IgD-negative memory B cell (primary cell): ENCODE results near the gene LRRC56. TPM values are rescaled to one million over a fixed set of nuclear protein-coding genes. Genes with fewer than 3 reads are reported as not detected.

Experiments
- H3K27ac Mint-ChIP-seq, 3 donors: one replicate each; pipeline ENCODE4 v1.8.0; 2020 to 2022; ENCODE audit warnings: mild to moderate bottlenecking in 3 of 3, mixed read lengths in 3 of 3, moderate library complexity in 1 of 3
- H3K27me3 Mint-ChIP-seq: one replicate; pipeline ENCODE4 v1.8.0; 2021; ENCODE audit warnings: mixed read lengths
- H3K36me3 Mint-ChIP-seq: one replicate; pipeline ENCODE4 v1.8.0; 2020; ENCODE audit warnings: mild to moderate bottlenecking, mixed read lengths
- H3K4me1 Mint-ChIP-seq, 3 donors: one replicate each; pipeline ENCODE4 v1.8.0; 2020 to 2022; ENCODE audit warnings: mixed read lengths in 3 of 3, mild to moderate bottlenecking in 1 of 3
- H3K4me3 Mint-ChIP-seq, 4 donors: one replicate each; pipeline ENCODE4 v1.8.0; 2020 to 2022; ENCODE audit warnings: mild to moderate bottlenecking in 4 of 4, mixed read lengths in 4 of 4, moderate library complexity in 3 of 4
- H3K9me3 Mint-ChIP-seq, 3 donors: one replicate each; pipeline ENCODE4 v1.8.0; 2020 to 2021; ENCODE audit warnings: mixed read lengths in 3 of 3, mild to moderate bottlenecking in 1 of 3
- polyA plus RNA-seq: library from polyadenylated mRNA; unstranded; fragments of 300-500 nt; fragmentation: Illumina TruSeq; gene quantifications from one replicate; pipeline ENCODE4 v1.2.3, GENCODE V29; 2021

The LRRC56 gene, protein sequence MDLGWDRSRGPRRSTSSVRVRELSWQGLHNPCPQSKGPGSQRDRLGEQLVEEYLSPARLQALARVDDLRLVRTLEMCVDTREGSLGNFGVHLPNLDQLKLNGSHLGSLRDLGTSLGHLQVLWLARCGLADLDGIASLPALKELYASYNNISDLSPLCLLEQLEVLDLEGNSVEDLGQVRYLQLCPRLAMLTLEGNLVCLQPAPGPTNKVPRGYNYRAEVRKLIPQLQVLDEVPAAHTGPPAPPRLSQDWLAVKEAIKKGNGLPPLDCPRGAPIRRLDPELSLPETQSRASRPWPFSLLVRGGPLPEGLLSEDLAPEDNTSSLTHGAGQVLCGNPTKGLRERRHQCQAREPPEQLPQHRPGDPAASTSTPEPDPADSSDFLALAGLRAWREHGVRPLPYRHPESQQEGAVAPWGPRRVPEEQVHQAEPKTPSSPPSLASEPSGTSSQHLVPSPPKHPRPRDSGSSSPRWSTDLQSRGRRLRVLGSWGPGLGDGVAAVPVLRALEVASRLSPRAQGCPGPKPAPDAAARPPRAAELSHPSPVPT
- polyA plus RNA-seq, result 2.6 TPM

DNA sequence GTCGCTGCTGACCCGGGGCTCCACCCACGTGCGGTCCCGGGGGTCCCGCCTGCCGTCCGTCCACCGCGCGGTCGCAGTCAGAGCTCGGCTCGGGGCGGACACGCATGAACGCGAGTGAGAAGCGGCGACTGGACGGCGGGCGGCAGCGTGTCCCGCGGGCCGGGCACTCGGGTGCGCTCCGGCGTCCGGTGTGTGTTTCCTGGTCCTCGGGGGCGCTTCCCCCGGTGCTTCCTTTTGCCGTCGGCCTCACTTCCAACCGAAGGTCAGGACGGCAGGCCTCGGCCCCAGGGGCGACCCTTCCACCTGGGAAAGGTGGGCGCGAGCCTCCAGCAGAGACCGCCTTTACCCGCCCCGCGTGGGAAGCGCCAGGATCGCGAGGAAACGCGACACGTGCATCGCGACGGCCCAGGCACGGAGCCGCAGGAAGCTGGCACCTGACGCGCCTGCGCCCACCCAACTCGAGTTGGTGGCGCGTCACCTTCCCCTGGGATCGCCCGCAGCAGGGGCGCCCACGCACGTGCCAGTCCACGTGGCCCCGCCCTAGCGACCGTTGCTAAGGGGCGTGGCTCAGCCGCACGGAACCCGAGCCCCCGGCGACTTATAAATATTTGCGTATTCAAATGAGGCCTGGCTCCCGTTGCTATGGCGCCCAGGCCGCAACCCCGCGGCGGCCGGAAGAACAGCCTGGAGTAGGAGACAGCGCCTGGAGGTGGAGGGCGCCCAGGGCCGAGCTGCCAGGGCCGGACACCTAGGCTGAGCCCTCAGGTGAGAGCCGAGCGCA, at the start of gene LRRC56:
TSS of gene LRRC56 (plus strand) at position 687 of the 781 bp plus-strand sequence. CDS start 3,158 bp downstream, outside the sequence.
- Mint-ChIP-seq H3K4me1 (peaks cover 2 to 11% (median 5%) of the 10 kb centered on the region in 3 donors), H3K9me3 (no peaks in the 10 kb centered on the region)

DNA sequence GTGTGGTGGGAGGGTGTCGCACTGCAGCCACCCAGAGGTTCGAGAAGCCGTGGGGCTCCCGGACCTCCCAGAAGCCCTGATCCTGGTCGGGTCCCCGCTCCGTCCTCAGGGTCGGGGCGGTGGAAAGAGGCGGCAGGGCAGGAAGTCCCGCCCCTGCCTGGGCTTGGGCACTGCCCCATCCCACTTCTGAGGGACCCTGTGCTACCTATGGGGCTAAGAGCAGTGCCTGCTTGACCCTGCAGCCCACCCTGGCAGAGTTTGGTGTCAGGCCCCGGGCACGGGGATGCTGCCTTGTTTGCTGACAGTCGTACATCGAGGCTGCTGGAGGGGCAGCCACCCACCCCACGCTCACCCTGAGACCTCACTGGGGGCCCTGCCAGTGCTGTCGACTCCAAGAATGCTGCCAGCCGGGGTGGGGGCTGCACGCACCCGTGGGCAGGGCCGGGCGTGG, 49.7 kb upstream of the LRRC56 start:
- no peaks in the 10 kb centered on the region for H3K9me3 Mint-ChIP-seq
- H3K27ac Mint-ChIP-seq, result no peak overlapping the region
- H3K36me3 Mint-ChIP-seq, result no peaks in the 10 kb centered on the region
- H3K27me3 Mint-ChIP-seq, result no peaks in the 10 kb centered on the region
- H3K4me1 Mint-ChIP-seq, result peaks cover 0 to 3% (median 0%) of the 10 kb centered on the region in 3 donors
- H3K4me3 Mint-ChIP-seq, result no peak overlapping the region

More for the DNA sequence above, at the start of gene LRRC56:
- H3K27ac Mint-ChIP-seq, result peak within 1 kb of the TSS; percentile 98 to 100 (median 98)
- no peaks in the 10 kb centered on the region for H3K27me3 Mint-ChIP-seq
- H3K4me3 Mint-ChIP-seq, result peak within 1 kb of the TSS; percentile 91 to 100 (median 96)
- H3K36me3 Mint-ChIP-seq, result peaks cover 2% of the 10 kb centered on the region

DNA sequence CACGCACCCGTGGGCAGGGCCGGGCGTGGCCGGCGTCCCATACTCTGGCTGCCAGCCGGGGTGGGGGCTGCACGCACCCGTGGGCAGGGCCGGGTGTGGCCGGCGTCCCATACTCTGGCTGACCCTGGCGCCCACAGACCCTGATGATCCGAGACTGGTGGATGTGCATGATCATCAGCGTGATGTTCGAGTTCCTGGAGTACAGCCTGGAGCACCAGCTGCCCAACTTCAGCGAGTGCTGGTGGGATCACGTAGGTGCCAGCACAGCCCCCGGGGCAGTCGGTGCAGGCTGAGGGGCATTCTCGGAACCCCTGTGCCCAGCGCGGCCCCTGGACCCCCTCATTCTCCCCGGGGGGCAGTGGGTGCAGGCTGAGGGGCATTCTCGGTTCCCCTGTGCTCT, 49.3 kb upstream of the LRRC56 start:
- Mint-ChIP-seq H3K36me3 (no peaks in the 10 kb centered on the region), H3K27me3 (no peaks in the 10 kb centered on the region), H3K4me1 (peaks cover 0 to 3% (median 0%) of the 10 kb centered on the region in 3 donors), H3K4me3 (no peak overlapping the region), H3K9me3 (no peaks in the 10 kb centered on the region), H3K27ac (no peak overlapping the region)

DNA sequence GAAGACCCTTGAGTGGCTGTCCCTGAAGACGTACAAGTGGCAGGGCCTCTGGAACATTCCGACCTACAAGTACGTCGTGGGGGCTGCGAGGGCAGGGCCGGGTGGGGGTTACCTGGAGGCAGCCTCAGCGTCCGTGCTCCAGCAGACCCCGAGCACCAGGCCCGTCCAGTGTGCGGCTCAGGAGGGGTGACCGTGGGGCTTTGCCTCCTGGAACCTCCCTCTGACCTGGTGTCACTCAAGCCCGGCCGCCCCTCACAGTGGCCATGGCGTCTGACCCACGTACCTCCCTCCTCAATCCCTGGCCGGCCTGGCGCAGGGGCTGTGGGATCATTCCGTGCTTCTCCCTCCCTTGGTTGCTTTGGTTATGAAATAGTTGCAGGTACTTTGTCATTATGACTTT, 48.7 kb upstream of the LRRC56 start:
- H3K27ac Mint-ChIP-seq, result no peak overlapping the region
- H3K4me1 Mint-ChIP-seq, result peaks cover 0 to 3% (median 0%) of the 10 kb centered on the region in 3 donors
- H3K36me3 Mint-ChIP-seq, result no peaks in the 10 kb centered on the region
- H3K9me3 Mint-ChIP-seq, result no peaks in the 10 kb centered on the region
- H3K27me3 Mint-ChIP-seq, result no peaks in the 10 kb centered on the region
- no peak overlapping the region for H3K4me3 Mint-ChIP-seq

DNA sequence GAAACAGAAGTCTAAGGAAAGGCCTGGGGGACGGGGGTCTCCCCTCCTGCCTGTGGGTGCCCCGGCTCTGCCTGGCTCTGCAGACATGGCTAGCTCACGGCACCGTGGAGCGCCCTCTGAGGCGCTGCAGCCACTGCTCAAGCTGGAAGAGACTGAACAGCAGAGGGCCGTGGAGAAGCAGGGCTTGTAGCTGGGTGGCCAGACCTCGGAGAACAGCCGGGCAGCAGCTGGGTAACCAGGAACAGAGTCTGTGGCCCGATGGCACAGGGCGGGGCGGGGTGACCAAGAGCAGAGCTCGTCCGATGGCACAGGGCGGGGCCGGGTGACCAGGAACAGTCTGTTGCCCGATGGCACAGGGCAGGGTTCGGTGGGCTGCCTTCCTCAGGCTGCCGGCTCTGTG, 48.3 kb upstream of the LRRC56 start:
- Mint-ChIP-seq H3K4me3 (no peak overlapping the region), H3K36me3 (no peaks in the 10 kb centered on the region), H3K4me1 (peaks cover 0 to 3% (median 0%) of the 10 kb centered on the region in 3 donors), H3K27me3 (no peaks in the 10 kb centered on the region), H3K27ac (no peak overlapping the region), H3K9me3 (no peaks in the 10 kb centered on the region)

DNA sequence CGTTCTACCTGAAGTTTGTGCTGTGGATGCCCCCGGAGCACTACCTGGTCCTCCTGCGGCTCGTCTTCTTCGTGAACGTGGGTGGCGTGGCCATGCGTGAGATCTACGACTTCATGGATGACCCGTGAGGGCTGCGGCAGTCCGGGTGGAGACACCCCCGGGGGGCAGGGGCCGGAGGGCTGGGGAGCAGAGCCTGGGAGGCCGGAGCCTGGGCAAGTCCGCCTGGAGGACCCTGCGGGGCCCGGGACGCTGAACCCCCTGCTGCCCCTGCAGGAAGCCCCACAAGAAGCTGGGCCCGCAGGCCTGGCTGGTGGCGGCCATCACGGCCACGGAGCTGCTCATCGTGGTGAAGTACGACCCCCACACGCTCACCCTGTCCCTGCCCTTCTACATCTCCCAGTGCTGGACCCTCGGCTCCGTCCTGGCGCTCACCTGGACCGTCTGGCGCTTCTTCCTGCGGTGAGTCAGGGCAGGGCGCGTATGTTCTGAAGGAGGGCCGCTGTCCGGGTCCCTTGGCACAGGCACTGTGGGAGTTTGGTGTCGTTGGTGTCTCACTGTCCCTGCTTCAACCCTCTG, 47.6 kb upstream of the LRRC56 start:
- H3K36me3 Mint-ChIP-seq, result peaks cover 2% of the 10 kb centered on the region
- peaks cover 0 to 3% (median 0%) of the 10 kb centered on the region in 3 donors for H3K4me1 Mint-ChIP-seq
- H3K4me3 Mint-ChIP-seq, result peak overlapping the region in 1 of 4 donors; percentile 28
- H3K9me3 Mint-ChIP-seq, result no peaks in the 10 kb centered on the region
- H3K27me3 Mint-ChIP-seq, result no peaks in the 10 kb centered on the region
- H3K27ac Mint-ChIP-seq, result no peak overlapping the region

DNA sequence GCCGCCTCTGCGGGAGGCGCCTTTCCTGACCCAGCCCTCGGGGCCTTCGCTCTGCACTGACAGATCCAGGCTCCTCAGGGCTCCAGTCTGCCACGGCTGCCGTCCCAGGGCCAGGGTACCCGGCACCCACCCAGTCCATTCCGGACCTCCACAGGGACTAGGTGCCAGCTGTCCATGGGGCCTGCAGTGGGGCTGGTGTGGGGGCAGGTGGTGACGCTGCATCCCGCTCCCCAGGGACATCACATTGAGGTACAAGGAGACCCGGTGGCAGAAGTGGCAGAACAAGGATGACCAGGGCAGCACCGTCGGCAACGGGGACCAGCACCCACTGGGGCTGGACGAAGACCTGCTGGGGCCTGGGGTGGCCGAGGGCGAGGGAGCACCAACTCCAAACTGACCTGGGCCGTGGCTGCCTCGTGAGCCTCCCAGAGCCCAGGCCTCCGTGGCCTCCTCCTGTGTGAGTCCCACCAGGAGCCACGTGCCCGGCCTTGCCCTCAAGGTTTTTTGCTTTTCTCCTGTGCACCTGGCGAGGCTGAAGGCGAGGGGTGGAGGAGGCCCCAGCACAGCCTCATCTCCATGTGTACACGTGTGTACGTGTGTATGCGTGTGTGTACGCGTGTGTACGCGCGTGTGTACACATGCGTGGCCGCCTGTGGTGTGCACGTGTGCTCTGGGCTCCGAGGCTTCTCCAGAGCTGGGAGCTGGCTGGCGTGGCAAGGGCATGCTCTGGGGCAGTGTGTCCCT, 47.0 kb upstream of the LRRC56 start:
- H3K9me3 Mint-ChIP-seq, result no peaks in the 10 kb centered on the region

DNA sequence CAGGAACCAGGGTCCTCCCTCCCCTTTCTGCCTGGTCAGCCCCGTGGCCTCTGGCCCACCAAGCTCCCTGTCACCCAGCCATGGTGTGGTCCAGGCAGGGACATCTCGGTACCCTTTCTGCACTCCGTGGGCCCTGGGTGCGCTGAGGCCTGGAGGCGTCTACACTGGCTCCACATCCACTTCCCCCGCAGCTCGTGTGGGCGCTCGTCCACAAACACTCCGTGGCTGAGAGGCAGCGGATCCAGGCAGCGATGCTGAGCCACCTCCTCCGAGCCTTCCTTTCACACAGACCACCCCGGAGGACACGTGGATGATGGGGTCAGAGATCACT, 46.4 kb upstream of the LRRC56 start:
- Mint-ChIP-seq H3K27ac (no peak overlapping the region), H3K9me3 (no peaks in the 10 kb centered on the region), H3K36me3 (peaks cover 5% of the 10 kb centered on the region), H3K27me3 (no peaks in the 10 kb centered on the region), H3K4me3 (no peak overlapping the region), H3K4me1 (peaks cover 0 to 3% (median 0%) of the 10 kb centered on the region in 3 donors)

More for the DNA sequence above, 47.0 kb upstream of the LRRC56 start:
- no peaks in the 10 kb centered on the region for H3K27me3 Mint-ChIP-seq
- H3K4me1 Mint-ChIP-seq, result peaks cover 0 to 3% (median 0%) of the 10 kb centered on the region in 3 donors
- H3K27ac Mint-ChIP-seq, result no peak overlapping the region
- H3K4me3 Mint-ChIP-seq, result no peak overlapping the region
- peaks cover 2% of the 10 kb centered on the region for H3K36me3 Mint-ChIP-seq

DNA sequence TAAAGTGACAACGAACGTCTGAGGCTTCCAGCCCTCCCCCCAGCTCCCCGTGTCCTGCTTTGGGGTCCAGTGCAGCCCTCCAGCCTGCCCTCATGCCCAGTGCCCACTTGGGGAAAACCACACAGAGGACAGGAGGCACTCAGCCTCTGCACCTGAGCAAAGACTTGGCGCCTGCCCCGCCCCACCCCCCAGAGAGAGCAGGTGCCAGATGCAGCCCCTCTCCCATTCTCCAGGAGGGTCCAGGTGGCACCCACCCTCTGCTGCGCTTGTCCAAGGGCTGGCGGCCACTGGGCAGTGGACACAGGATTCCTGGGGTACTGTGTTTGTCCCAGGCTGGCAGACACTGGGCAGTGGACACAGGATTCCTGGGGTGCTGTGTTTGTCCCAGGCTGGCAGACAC, 46.0 kb upstream of the LRRC56 start:
- Mint-ChIP-seq H3K36me3 (peaks cover 7% of the 10 kb centered on the region), H3K9me3 (no peaks in the 10 kb centered on the region), H3K4me1 (peaks cover 0 to 3% (median 0%) of the 10 kb centered on the region in 3 donors), H3K4me3 (no peak overlapping the region), H3K27ac (no peak overlapping the region), H3K27me3 (no peaks in the 10 kb centered on the region)

DNA sequence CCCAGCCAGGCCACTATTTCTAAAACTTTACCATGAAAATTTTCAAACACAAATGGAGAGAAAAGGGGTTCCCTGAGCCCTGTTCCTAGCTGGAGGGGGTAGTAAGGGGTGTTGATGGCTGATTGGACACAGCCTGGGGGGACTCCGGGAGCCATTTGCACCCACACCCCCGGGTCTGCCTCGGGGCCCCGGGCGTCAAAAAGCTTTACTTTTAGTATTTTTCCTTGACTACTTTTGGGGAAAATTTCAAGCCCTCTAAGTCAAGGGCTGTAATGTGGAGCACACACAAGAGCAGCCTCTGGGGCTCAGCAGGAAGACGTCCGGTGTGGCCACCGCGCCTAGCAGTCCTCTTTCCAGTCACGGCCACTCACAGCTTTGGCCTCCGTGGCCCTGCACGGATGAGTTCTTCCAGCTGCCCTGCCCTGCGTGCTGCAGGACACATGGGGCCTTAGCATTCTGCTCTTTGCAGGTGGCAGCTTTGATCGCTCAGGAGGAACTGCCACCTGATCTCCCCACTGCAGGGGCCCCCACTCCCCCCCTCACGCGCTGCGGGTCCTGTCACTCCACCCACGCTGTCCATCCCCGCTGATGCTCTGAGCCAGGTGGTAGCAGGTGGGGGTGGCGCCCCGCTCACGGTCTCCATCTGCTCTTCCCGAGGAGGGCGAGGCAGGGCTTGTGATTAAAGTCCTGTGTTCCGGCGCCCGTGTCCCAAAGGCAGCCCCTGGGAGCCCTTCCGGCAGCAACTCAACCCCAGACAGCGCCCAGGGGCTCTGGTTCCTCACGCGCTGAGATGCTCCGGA, 44.7 kb upstream of the LRRC56 start:
- peaks cover 13% of the 10 kb centered on the region for H3K36me3 Mint-ChIP-seq
- peaks cover 0 to 7% (median 0%) of the 10 kb centered on the region in 3 donors for H3K4me1 Mint-ChIP-seq
- H3K27me3 Mint-ChIP-seq, result no peaks in the 10 kb centered on the region
- no peaks in the 10 kb centered on the region for H3K9me3 Mint-ChIP-seq
- H3K4me3 Mint-ChIP-seq, result no peak overlapping the region
- peak overlapping the region in 1 of 3 donors; percentile 10 for H3K27ac Mint-ChIP-seq

DNA sequence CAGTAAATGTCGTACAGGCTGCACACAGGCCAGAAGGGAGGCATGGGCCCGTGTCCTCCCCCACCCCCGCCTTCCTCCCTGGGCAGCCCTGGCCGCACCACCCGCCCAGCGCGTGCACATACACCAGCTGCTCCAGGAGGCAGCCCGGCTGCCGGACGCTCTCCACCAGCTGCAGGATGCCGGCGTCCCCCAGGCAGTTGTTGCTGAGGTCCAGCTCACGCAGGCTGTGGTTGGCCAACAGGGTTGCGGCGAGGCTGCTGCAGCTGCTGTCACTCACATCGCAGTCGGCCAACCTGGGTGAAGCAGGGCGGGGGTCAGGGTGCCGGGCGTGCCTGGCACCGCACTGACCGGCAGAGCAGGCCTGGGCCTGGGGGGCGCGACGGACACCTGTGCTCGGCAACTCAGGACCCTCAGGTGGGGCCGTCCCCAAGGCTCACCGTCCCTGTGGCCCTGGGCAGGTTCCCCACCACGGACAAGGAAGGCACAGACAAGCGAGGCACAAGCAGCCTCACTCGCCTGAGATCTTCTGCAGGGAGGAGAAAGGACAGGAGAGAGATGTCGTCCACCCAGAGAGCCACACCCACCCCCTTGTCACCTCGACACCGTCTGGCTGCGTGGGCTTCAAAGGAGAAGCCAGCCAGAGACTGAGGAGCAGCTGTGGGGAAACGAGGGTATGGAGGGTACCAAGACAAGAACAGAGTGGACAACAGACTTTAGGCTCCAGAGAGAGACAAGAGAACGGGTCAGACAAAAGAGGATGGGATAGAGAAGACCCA, 42.4 kb upstream of the LRRC56 start:
- Mint-ChIP-seq H3K27ac (peak overlapping the region in 1 of 3 donors; percentile 47), H3K36me3 (peaks cover 17% of the 10 kb centered on the region), H3K4me1 (peaks cover 0 to 7% (median 0%) of the 10 kb centered on the region in 3 donors), H3K9me3 (no peaks in the 10 kb centered on the region), H3K4me3 (no peak overlapping the region), H3K27me3 (no peaks in the 10 kb centered on the region)

DNA sequence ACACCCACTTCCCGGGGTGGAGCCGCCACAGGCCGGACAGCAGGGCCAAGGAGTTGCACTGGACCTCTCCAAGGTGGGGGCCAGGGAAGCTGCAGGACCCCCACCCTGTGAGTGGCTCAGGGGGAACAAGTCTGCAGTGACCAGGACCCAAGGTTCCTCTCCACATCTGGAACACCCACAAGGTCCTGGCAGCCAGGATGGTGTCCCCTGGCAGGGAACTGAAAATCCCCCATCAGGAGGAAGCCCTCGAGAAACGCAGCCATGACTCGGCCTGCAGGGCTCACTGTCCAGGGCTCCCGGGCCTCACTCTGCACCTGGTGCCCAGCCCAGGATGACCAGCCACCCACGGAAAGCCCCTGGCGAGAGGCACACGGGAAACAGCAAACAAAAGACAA, 41.8 kb upstream of the LRRC56 start:
- H3K36me3 Mint-ChIP-seq, result peaks cover 17% of the 10 kb centered on the region
- peak overlapping the region in 2 of 3 donors; percentile 66 to 73 for H3K27ac Mint-ChIP-seq
- peaks cover under 1 to 8% (median under 1%) of the 10 kb centered on the region in 3 donors for H3K4me1 Mint-ChIP-seq
- H3K9me3 Mint-ChIP-seq, result no peaks in the 10 kb centered on the region
- no peak overlapping the region for H3K4me3 Mint-ChIP-seq
- no peaks in the 10 kb centered on the region for H3K27me3 Mint-ChIP-seq
